HepG2 (cell line): ENCODE measurements around the gene TEKTIP1. TPM values are rescaled to one million over a fixed set of nuclear protein-coding genes. Genes with fewer than 3 reads are reported as not detected.

ENCODE experiments used
- ELK4 ChIP-seq: sonication (generic); formaldehyde crosslinking; IDR thresholded peaks from 2 replicates; pipeline ENCODE4 v1.9.0; 2021; ENCODE audit warnings: missing genetic modification reagents, borderline replicate concordance
- EP300 ChIP-seq, 3 experiments: sonication (generic) in 1 of 3; formaldehyde crosslinking in 1 of 3; IDR thresholded peaks; 2 replicates each; pipeline versions ENCODE4 v1.5.1 to v1.6.1; 2011 to 2020; ENCODE audit warnings: low read depth in 2 of 3, low read length in 2 of 3, borderline replicate concordance in 1 of 3, improper control_type of control experiment in 1 of 3, mild to moderate bottlenecking in 1 of 3, missing genetic modification reagents in 1 of 3, moderate library complexity in 1 of 3
- KAT7 ChIP-seq: IDR thresholded peaks from 2 replicates; pipeline ENCODE4 v1.6.1; 2018; ENCODE audit warnings: borderline replicate concordance, missing compliant biosample characterization
- PRDM4 ChIP-seq: sonication (generic); formaldehyde crosslinking; IDR thresholded peaks from 2 replicates; pipeline ENCODE4 v1.9.0; 2021; ENCODE audit warnings: missing genetic modification reagents, borderline replicate concordance
- SKI ChIP-seq: fragments of 450-650 bp; IDR thresholded peaks from one replicate; pipeline ENCODE4 v1.6.1; 2018; ENCODE audit warnings: mild to moderate bottlenecking; ENCODE audit not compliant: partially characterized antibody
- TAF1 ChIP-seq: sonication (generic); formaldehyde crosslinking; IDR thresholded peaks from 2 replicates; pipeline ENCODE4 v1.4.0; 2020; ENCODE audit warnings: missing genetic modification reagents
- ZBTB14 ChIP-seq: sonication (generic); formaldehyde crosslinking; IDR thresholded peaks from 2 replicates; pipeline ENCODE4 v1.4.0; 2020; ENCODE audit warnings: missing genetic modification reagents
- ZBTB25 ChIP-seq: IDR thresholded peaks from 2 replicates; pipeline ENCODE4 v1.6.1; 2018; ENCODE audit warnings: missing genetic modification reagents
- ZBTB42 ChIP-seq: sonication (generic); formaldehyde crosslinking; IDR thresholded peaks from 2 replicates; pipeline ENCODE4 v1.5.0; 2020; ENCODE audit warnings: mild to moderate bottlenecking, missing genetic modification reagents
- ZNF333 ChIP-seq: sonication (generic); formaldehyde crosslinking; IDR thresholded peaks from 2 replicates; pipeline ENCODE4 v1.4.0; 2020; ENCODE audit warnings: mild to moderate bottlenecking, missing genetic modification reagents, borderline replicate concordance
- ZNF572 ChIP-seq: sonication (generic); formaldehyde crosslinking; IDR thresholded peaks from 2 replicates; pipeline ENCODE4 v1.5.1; 2020; ENCODE audit warnings: mild to moderate bottlenecking, missing genetic modification reagents
- ZNF646 ChIP-seq: sonication (generic); formaldehyde crosslinking; IDR thresholded peaks from 2 replicates; pipeline ENCODE4 v1.9.0; 2021; ENCODE audit warnings: mild to moderate bottlenecking, missing genetic modification reagents
- ZNF768 ChIP-seq: sonication (generic); formaldehyde crosslinking; IDR thresholded peaks from 2 replicates; pipeline ENCODE4 v1.4.0; 2020; ENCODE audit warnings: missing genetic modification reagents
- ZNF776 ChIP-seq: sonication (generic); formaldehyde crosslinking; IDR thresholded peaks from 2 replicates; pipeline ENCODE4 v1.4.0; 2020; ENCODE audit warnings: mild to moderate bottlenecking, missing genetic modification reagents
- ZNF891 ChIP-seq: sonication (generic); formaldehyde crosslinking; IDR thresholded peaks from 2 replicates; pipeline ENCODE4 v1.5.0; 2020; ENCODE audit warnings: mild to moderate bottlenecking, missing genetic modification reagents
- polyA plus RNA-seq, 8 experiments: library from polyadenylated mRNA; depleted of rRNA in 3 of 8; stranded (reverse) in 7 of 8; unstranded in 1 of 8; fragments of >200 nt; fragmentation: Illumina TruSeq in 4 of 8; extraction: Trizol in 4 of 8; gene quantifications; 2 replicates each; pipeline versions ENCODE4 v1.2.1 to v1.2.3, GENCODE V29; 2011 to 2016; ENCODE audit warnings: low read depth in 4 of 8, missing spikeins in 1 of 8, mixed read lengths in 1 of 8; ENCODE audit not compliant: insufficient read depth in 1 of 8
- total RNA-seq, 5 experiments: library from RNA; depleted of rRNA; stranded (reverse); fragments of >200 nt; fragmentation: Illumina TruSeq; extraction: Trizol; gene quantifications; 2 replicates each; pipeline ENCODE4 v1.2.3, GENCODE V29; 2016; ENCODE audit warnings: low read depth in 1 of 5

Gene TEKTIP1
- total and polyA plus RNA-seq, 2 of the 13 experiments (the other 11 are each of a cell fraction or from before 2014, with no cell fraction given), result not detected

- TF ChIP-seq PRDM4 (no peak), SKI (no peak), EP300 (IDR thresholded peaks at IDR 0.05; ENCODE audit: low read depth in 2 of 2, low read length in 2 of 2) (no peak), EP300 (CRISPR knock-in tag; IDR thresholded peaks at IDR 0.05; ENCODE audit: borderline replicate concordance) (no peak), KAT7 (CRISPR knock-in tag) (no peak), ZNF768 (peak; percentile 8; the same call in 1 of the 2 replicates), TAF1 (CRISPR knock-in tag) (0 out of 2 replicates have a peak, but pooled peaks have one; percentile 21), ZBTB14 (no peak), ZNF572 (no peak), ZNF333 (CRISPR knock-in tag) (0 out of 2 replicates have a peak, but pooled peaks have one; percentile 29), ELK4 (CRISPR knock-in tag) (no peak), ZNF646 (CRISPR knock-in tag) (no peak), ZBTB25 (CRISPR knock-in tag) (no peak), ZBTB42 (0 out of 2 replicates have a peak, but pooled peaks have one; percentile 24), ZNF891 (CRISPR knock-in tag) (0 out of 2 replicates have a peak, but pooled peaks have one; percentile 18), ZNF776 (CRISPR knock-in tag) (0 out of 2 replicates have a peak, but pooled peaks have one; percentile 57)
These were observed 34.3 kb downstream of the TEKTIP1 start (continued) for GRCh38 chr19:3573162-3573857.
